GM12878 (cell line): ENCODE results near the gene PPIP5K2. TPM values are rescaled to one million over a fixed set of nuclear protein-coding genes. Genes with fewer than 3 reads are reported as not detected.

Source experiments
- ATAC-seq: fragments of 200-7000 bp; cut with Tn5 transposase; 3 replicates; pipeline ENCODE4 v1.9.1; 2020; ENCODE audit warnings: mild to moderate bottlenecking, moderate library complexity
- BruUV-seq: library from RNA; stranded (reverse); fragments of 400-500 nt; replicated peaks from 2 replicates; lab custom pipeline; 2021; lab: Mats Ljungman, UMichigan
- CTCF ChIA-PET: fragments of 300-600 bp; sonication (Branson Sonifier 250); formaldehyde crosslinking; extraction: SDS; loops from one replicate; lab custom pipeline; 2021; ENCODE audit warnings: inconsistent platforms; lab: Yijun Ruan, JAX
- POLR2A ChIA-PET: fragments of 350-600 bp; formaldehyde crosslinking; extraction: SDS; loops from one replicate; lab custom pipeline; 2021; ENCODE audit warnings: inconsistent platforms; lab: Charles Lee
- RAD21 ChIA-PET: fragments of 300-600 bp; sonication (Branson Sonifier 250); formaldehyde crosslinking; loops from one replicate; lab custom pipeline; 2023; ENCODE audit warnings: antibody characterized with exemption; ENCODE audit not compliant: unreplicated experiment; lab: Charles Lee
- SMC1A ChIA-PET: fragments of 300-600 bp; sonication (Branson Sonifier 250); formaldehyde crosslinking; loops from one replicate; lab custom pipeline; 2023; ENCODE audit not compliant: unreplicated experiment, uncharacterized antibody; lab: Charles Lee
- DNase-seq: peaks from one replicate; pipeline ENCODE4 v3.0.0-alpha.2; 2011; ENCODE audit warnings: low read depth, low spot score
- FAIRE-seq: peaks from 3 replicates; lab custom pipeline; 2011; peaks lifted over from hg19 to GRCh38; lab: Jason Lieb, UNC
- H2AFZ ChIP-seq: 2 replicates; pipeline ENCODE4 v1.6.0; 2011; ENCODE audit warnings: low read depth, low read length, control low read depth; ENCODE audit not compliant: control insufficient read depth
- H3K27ac ChIP-seq: 2 replicates; pipeline ENCODE4 v1.5.1; 2011; ENCODE audit warnings: control low read depth; ENCODE audit not compliant: control insufficient read depth, insufficient read depth
- H3K27me3 ChIP-seq, 2 experiments: replicated peaks in 1 of 2; 2 replicates each; pipeline versions ENCODE4 v1.6.0 to v1.6.1; 2011; ENCODE audit warnings: low read length in 1 of 2; ENCODE audit not compliant: control insufficient read depth in 2 of 2, insufficient read depth in 2 of 2
- H3K36me3 ChIP-seq, 2 experiments: 2 replicates each; pipeline ENCODE4 v1.5.1; 2011; ENCODE audit warnings: low read length in 1 of 2; ENCODE audit not compliant: control insufficient read depth in 2 of 2, insufficient read depth in 2 of 2
- H3K4me1 ChIP-seq: 2 replicates; pipeline ENCODE4 v1.6.1; 2011; ENCODE audit warnings: mild to moderate bottlenecking, low read length, moderate library complexity, mixed read lengths; ENCODE audit not compliant: control insufficient read depth, insufficient read depth
- H3K4me2 ChIP-seq: 2 replicates; pipeline ENCODE4 v1.6.0; 2011; ENCODE audit warnings: control low read depth; ENCODE audit not compliant: control insufficient read depth, insufficient read depth
- H3K4me3 ChIP-seq: fragments of 200-600 bp; sonication (generic); 2 replicates; pipeline ENCODE4 v1.5.1; 2016
- H3K79me2 ChIP-seq: 2 replicates; pipeline ENCODE4 v1.6.0; 2011; ENCODE audit warnings: low read length; ENCODE audit not compliant: control insufficient read depth, insufficient read depth
- H3K9ac ChIP-seq: 2 replicates; pipeline ENCODE4 v1.8.0; 2011; ENCODE audit warnings: low read length, control low read depth, mixed read lengths; ENCODE audit not compliant: control insufficient read depth, insufficient read depth
- H3K9me3 ChIP-seq: replicated peaks from 3 replicates; pipeline ENCODE4 v1.5.1; 2011; ENCODE audit warnings: mild to moderate bottlenecking, low read length; ENCODE audit not compliant: control insufficient read depth, insufficient read depth
- H4K20me1 ChIP-seq: 2 replicates; pipeline ENCODE4 v1.6.0; 2011; ENCODE audit not compliant: control insufficient read depth, insufficient read depth
- CHD4 ChIP-seq: fragments of 200-600 bp; sonication (generic); IDR thresholded peaks from 2 replicates; pipeline ENCODE4 v1.6.1; 2016; ENCODE audit warnings: mild to moderate bottlenecking
- ETV6 ChIP-seq, 2 experiments: fragments of 450-650 bp in 1 of 2; IDR thresholded peaks in 1 of 2; conservative IDR thresholded peaks in 1 of 2; 2 replicates each; pipeline ENCODE4 v1.6.1; 2014; ENCODE audit warnings: antibody characterized with exemption in 1 of 2, borderline replicate concordance in 1 of 2, low read depth in 1 of 2, mild to moderate bottlenecking in 1 of 2, moderate library complexity in 1 of 2
- FOS ChIP-seq: IDR thresholded peaks from 3 replicates; pipeline ENCODE4 v1.6.1; 2011; ENCODE audit warnings: borderline replicate concordance; ENCODE audit not compliant: insufficient read length; ENCODE audit errors: extremely low read depth
- MYC ChIP-seq: IDR thresholded peaks from 2 replicates; pipeline ENCODE4 v1.6.1; 2011; ENCODE audit warnings: mild to moderate bottlenecking, low read length, moderate library complexity, inconsistent platforms; ENCODE audit not compliant: insufficient read depth, insufficient replicate concordance, insufficient read length, severe bottlenecking
- POLR2AphosphoS2 ChIP-seq: IDR thresholded peaks from 2 replicates; pipeline ENCODE4 v1.6.1; 2011; ENCODE audit warnings: low read depth, mild to moderate bottlenecking, low read length, improper control_type of control experiment, moderate library complexity
- POLR2AphosphoS5 ChIP-seq: IDR thresholded peaks from 2 replicates; pipeline ENCODE4 v1.6.1; 2011; ENCODE audit warnings: mild to moderate bottlenecking, low read length, inconsistent platforms
- SIX5 ChIP-seq: IDR thresholded peaks from 2 replicates; pipeline ENCODE4 v1.6.1; 2011; ENCODE audit warnings: mild to moderate bottlenecking, low read depth, low read length, moderate library complexity; ENCODE audit not compliant: severe bottlenecking
- SMC3 ChIP-seq: IDR thresholded peaks from 2 replicates; pipeline ENCODE4 v1.6.1; 2011; ENCODE audit warnings: low read length, improper control_type of control experiment, borderline replicate concordance
- STAT3 ChIP-seq: IDR thresholded peaks from 2 replicates; pipeline ENCODE4 v1.6.1; 2011; ENCODE audit warnings: low read depth, low read length, improper control_type of control experiment
- ZNF384 ChIP-seq: IDR thresholded peaks from 2 replicates; pipeline ENCODE4 v1.6.1; 2012; ENCODE audit warnings: low read depth, mild to moderate bottlenecking, low read length, improper control_type of control experiment, borderline replicate concordance
- WGBS: methylation state at CpG from one replicate; pipeline ENCODE4 v1.1.6; 2016; ENCODE audit warnings: low lambda C conversion rate; ENCODE audit not compliant: insufficient replicate concordance, insufficient coverage; ENCODE audit errors: missing lambda C conversion rate; 5-methylcytosine and 5-hydroxymethylcytosine counted together
- in situ Hi-C: fragments of 300-500 bp; cut with MboI; formaldehyde crosslinking; loops from 9 replicates; pipeline ENCODE4 v1.14.3; 2018; ENCODE audit warnings: mixed read lengths
- intact Hi-C: fragments of 100-400 bp; cut with micrococcal nuclease; formaldehyde crosslinking; loops from one replicate; pipeline ENCODE4 v1.14.2; 2022; ENCODE audit not compliant: unreplicated experiment
- polyA plus RNA-seq, 11 experiments: library from polyadenylated mRNA; depleted of rRNA in 4 of 11; unstranded in 6 of 11; stranded (reverse) in 5 of 11; fragments of >200 nt; fragmentation: Nextera tagmentation in 4 of 11; fragmentation: Illumina TruSeq in 1 of 11; extraction: Ambion mirVana in 4 of 11; extraction: Trizol in 1 of 11; gene quantifications; 1 replicate in 1 of 11; 2 replicates in 10 of 11; pipeline versions ENCODE4 v1.2.1 to v1.2.3, GENCODE V29; 2011 to 2016; ENCODE audit warnings: inconsistent platforms in 2 of 11, missing spikeins in 2 of 11, low read depth in 1 of 11
- total RNA-seq, 4 experiments: library from RNA; depleted of rRNA in 3 of 4; stranded (reverse); fragments of >200 nt in 3 of 4; fragmentation: Illumina TruSeq in 1 of 4; extraction: Trizol in 1 of 4; gene quantifications; 2 replicates each; pipeline versions ENCODE4 v1.2.1 to v1.2.3, GENCODE V29; 2013 to 2021
- TF ChIP-seq, protein P1 (sequence below): fragments of 450-650 bp; IDR thresholded peaks from 2 replicates; pipeline ENCODE4 v1.6.1; 2017; ENCODE audit warnings: antibody characterized with exemption, mild to moderate bottlenecking, moderate library complexity
- TF ChIP-seq, protein P2 (sequence below): IDR thresholded peaks from 2 replicates; pipeline ENCODE4 v1.6.1; 2011; ENCODE audit warnings: borderline replicate concordance, low read depth, mild to moderate bottlenecking, moderate library complexity, low read length; ENCODE audit not compliant: insufficient read depth, poor library complexity, severe bottlenecking

The PPIP5K2 gene
- total and polyA plus RNA-seq, 10 of the 15 experiments (the other 5 are each of a cell fraction or from before 2014, with no cell fraction given), result 27.7 to 87.3 (median 58.6) TPM

DNA sequence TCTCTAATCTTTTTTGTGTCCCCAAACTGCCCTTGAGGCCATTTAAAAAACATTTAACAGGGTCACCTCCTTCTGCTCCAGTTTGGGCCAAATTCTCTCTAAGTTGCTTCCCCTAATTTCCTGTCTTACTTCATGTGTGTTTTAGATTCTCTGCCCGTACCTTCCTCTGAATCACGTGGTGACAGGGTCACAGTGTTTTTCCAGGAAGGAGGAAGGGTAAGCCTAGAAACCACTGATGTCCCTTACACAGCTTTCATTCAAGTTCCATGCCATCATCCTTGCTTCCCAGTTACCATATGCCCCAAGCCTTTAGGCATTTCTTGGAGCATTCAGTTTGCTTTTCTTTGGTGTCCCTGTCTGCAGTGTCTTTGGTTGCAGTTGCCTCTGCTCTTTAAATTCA lies 96.0 kb downstream of the PPIP5K2 start:
- no TSS peak for BruUV-seq
- no peaks in the 10 kb centered on the region for H3K79me2 ChIP-seq
- no peaks in the 10 kb centered on the region for H3K9me3 ChIP-seq
- 47% methylated on average over 2 of the region's 2 CpGs for WGBS
- FAIRE-seq, result peak; percentile 27
- H3K9ac ChIP-seq, result no peak overlapping the region
- H3K27me3 ChIP-seq, result no peaks in the 10 kb centered on the region
- POLR2A ChIA-PET, result no interaction called here
- no peaks in the 10 kb centered on the region for H3K4me1 ChIP-seq
- no peak for ATAC-seq
- in situ Hi-C loops, result no loop called here
- no peak overlapping the region for H2AFZ ChIP-seq
- H3K36me3 ChIP-seq, result no peaks in the 10 kb centered on the region
- intact Hi-C loops, result no loop called here
- H3K27ac ChIP-seq, result no peak overlapping the region
- TF ChIP-seq STAT3 (no peak), SMC3 (no peak), ZNF384 (no peak), FOS (no peak), MYC (no peak), POLR2AphosphoS5 (no peak), SIX5 (no peak), CHD4 (no peak), POLR2AphosphoS2 (no peak), ETV6 (conservative IDR thresholded peaks at IDR 0.05 in 1 of 2, IDR thresholded peaks at IDR 0.05 in 1 of 2; ENCODE audit: borderline replicate concordance in 1 of 2, low read depth in 1 of 2) (no peak)
- TF ChIP-seq, protein P1, sequence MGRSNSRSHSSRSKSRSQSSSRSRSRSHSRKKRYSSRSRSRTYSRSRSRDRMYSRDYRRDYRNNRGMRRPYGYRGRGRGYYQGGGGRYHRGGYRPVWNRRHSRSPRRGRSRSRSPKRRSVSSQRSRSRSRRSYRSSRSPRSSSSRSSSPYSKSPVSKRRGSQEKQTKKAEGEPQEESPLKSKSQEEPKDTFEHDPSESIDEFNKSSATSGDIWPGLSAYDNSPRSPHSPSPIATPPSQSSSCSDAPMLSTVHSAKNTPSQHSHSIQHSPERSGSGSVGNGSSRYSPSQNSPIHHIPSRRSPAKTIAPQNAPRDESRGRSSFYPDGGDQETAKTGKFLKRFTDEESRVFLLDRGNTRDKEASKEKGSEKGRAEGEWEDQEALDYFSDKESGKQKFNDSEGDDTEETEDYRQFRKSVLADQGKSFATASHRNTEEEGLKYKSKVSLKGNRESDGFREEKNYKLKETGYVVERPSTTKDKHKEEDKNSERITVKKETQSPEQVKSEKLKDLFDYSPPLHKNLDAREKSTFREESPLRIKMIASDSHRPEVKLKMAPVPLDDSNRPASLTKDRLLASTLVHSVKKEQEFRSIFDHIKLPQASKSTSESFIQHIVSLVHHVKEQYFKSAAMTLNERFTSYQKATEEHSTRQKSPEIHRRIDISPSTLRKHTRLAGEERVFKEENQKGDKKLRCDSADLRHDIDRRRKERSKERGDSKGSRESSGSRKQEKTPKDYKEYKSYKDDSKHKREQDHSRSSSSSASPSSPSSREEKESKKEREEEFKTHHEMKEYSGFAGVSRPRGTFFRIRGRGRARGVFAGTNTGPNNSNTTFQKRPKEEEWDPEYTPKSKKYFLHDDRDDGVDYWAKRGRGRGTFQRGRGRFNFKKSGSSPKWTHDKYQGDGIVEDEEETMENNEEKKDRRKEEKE, result no peak
- TF ChIP-seq, protein P2, sequence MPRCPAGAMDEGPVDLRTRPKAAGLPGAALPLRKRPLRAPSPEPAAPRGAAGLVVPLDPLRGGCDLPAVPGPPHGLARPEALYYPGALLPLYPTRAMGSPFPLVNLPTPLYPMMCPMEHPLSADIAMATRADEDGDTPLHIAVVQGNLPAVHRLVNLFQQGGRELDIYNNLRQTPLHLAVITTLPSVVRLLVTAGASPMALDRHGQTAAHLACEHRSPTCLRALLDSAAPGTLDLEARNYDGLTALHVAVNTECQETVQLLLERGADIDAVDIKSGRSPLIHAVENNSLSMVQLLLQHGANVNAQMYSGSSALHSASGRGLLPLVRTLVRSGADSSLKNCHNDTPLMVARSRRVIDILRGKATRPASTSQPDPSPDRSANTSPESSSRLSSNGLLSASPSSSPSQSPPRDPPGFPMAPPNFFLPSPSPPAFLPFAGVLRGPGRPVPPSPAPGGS, result no peak
- no peak overlapping the region for H3K4me3 ChIP-seq
- SMC1A ChIA-PET, result interaction anchor here (1.0 to 1.5 kb wide), 4 partner anchors 9 to 71 kb away, joined by 3 to 6 read pairs (median 4); no protein-coding TSS in a partner anchor
- RAD21 ChIA-PET, result interaction anchor here (1.1 kb wide), 1 partner anchor 42 kb away, joined by 4 read pairs; the partner anchor contains the start of gene MACIR
- no peaks in the 10 kb centered on the region for H4K20me1 ChIP-seq
- CTCF ChIA-PET, result interaction anchor here (0.8 to 6.7 kb wide), 7 partner anchors 8 to 436 kb away, joined by 3 to 45 read pairs (median 5); no protein-coding TSS in a partner anchor
- no peak for DNase-seq
- H3K4me2 ChIP-seq, result no peak overlapping the region
